ENCODE data around the gene GALNS. TPM values are rescaled to one million over a fixed set of nuclear protein-coding genes. Genes with fewer than 3 reads are reported as not detected.

The GALNS gene
- polyA plus RNA-seq, 4 donors = 18.5 to 28.2 (median 25.7) TPM

DNA sequence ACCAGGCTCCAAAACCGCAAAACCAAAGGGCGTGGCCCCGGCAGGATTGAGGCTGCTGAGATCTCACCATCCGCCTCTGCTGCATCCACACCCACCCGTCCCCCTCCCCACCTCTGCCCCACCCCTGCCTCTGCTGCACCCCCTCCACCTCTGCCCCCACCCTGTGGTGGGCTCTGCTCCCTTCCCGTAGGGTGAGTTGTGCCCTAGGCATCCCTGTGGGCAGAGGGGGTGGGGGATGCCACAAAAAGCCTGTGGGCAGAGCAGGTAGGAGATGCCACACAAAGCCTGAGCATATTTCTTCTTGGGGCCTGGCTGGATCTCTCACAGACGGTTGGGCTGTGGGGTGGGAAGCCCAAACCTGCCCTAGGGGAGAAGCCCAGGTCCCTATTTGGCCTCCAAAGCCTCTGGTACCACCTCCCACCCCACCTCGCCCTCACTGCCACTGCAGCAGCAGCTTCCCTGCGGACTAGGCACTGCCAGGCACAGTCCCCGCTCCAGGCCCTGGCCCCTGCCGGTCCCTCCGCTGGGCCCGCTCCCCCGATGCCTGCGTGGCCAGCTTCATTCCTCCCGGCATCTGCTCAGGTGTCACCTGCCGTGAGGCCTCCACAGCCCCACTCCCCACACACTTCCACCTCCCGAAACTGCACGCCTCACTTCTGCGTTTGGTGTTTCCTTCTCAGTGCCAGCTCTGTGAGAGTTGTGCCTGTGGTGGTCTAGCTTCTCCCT lies 21.0 kb upstream of the GALNS start:
- DNase-seq (ENCODE audit: low read depth in 4 of 4, low spot score in 2 of 4) = no peak

DNA sequence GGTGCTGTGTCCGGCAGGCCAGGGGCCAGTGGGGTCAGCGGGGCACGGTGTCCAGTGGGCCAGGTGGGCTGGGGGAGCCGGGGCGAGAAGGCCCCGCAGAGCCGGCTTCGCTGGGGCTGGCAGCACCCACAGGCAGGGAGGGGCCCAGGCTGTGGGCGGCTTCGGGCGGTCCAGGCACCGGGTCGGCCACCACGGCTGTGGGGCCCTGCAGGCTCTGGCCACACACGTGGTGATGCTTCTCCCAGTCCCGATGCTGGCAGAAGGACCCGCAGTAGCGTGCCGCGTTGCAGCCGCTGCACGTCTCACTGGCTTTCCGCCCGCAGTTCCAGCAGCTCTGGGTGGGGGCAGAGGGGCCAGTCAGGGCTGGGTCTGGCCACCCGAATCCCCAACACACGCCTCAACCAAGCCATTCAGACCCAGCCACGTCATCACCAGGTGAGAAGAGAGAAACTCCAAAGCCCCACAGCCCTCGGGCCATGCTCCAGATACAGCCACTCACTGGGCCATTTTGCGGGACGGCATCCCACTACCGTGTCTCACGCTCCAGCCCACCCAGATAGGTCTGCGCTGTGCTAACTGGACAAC lies 20.3 kb upstream of the GALNS start:
- no peak for DNase-seq (ENCODE audit: low read depth in 4 of 4, low spot score in 2 of 4)

DNA sequence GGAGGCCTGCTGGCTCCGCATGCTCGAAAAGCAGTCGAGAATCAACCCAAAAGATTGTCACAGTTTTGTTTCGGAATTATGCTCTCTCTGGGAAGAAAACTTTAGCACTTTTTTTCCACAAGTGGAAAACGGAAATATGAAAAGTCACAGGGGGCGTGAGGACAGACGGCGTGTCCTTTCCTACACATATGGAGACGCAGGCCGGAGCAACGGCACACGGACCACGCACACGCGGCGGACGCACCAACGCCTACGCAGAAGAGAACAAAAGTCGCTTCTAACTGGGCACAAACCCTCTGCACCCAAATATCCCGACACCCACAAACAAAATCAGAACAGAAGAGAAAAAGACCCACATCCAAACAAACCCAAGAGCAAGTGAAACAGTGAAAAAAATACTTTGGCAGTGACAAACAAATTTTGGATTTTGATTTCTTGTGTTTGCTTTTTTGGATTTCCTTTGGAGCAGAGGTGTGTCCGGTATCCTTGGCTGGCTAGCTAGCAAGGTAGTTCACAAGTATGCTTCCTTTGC lies 19.0 kb upstream of the GALNS start:
- DNase-seq (ENCODE audit: low read depth in 4 of 4, low spot score in 2 of 4) = no peak

DNA sequence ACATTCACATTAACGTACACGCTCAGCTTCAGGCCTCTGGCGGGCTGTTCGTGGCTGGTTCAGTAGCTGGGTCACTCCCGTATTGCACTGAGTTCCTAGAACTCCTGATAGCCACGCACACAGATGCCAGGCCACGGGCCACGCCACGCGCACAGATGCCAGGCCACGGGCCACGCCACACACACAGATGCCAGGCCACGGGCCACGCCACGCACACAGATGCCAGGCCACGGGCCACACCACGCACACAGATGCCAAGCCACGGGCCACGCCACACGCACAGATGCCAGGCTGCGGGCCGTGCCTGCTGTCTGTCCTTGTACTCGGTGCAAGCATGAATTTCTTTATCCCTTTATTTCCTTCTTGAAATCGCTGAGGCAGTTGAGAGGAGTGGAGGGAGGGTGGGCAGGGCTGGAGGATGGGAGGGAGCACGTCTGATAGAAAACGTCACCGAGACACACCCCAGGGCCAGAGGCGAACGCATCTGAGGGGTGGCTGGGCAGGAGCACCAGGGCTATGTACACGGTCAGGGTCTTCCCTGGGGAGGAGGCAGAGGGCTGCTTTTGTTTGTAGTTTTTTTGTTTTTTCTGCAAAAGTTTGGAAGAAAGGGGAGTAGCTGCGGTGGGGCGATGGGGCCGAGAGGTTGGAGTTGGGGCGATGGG lies 18.3 kb upstream of the GALNS start:
- no peak for DNase-seq (ENCODE audit: low read depth in 4 of 4, low spot score in 2 of 4)

DNA sequence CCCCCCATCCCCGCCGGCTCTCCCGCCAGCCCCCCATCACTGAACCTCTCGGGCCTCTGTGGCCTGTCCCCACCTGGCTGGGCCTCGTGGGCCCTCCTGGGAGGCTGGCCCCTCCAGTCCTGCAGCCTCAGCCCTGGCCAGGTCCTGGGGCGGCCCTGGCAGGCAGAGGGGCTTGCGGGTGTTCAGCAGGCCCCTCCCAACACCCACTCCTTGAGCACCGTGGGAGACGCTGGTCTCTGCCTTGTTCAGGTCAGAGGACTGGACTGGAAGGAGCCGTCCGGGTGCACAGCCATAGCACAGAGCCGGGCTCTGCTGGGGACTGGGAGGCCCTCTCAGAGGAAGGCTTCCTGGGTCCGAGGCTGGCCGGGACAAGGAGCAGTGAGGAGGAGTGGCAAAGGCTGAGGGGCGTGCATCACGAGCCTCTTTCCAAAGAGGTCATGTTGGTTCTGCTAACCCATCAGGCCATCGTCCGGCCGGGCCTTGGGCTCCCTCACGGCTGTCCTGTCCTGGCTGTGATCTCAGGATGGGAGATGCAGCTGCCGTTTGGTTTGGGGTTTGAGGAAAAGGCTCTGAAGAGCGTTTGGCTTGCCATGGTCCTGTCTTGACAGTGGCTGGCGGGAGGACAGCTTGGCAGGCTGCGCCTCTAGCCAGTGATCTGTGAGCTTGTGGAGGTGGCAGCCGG lies 16.0 kb upstream of the GALNS start:
- no peak for DNase-seq (ENCODE audit: low read depth in 4 of 4, low spot score in 2 of 4)

DNA sequence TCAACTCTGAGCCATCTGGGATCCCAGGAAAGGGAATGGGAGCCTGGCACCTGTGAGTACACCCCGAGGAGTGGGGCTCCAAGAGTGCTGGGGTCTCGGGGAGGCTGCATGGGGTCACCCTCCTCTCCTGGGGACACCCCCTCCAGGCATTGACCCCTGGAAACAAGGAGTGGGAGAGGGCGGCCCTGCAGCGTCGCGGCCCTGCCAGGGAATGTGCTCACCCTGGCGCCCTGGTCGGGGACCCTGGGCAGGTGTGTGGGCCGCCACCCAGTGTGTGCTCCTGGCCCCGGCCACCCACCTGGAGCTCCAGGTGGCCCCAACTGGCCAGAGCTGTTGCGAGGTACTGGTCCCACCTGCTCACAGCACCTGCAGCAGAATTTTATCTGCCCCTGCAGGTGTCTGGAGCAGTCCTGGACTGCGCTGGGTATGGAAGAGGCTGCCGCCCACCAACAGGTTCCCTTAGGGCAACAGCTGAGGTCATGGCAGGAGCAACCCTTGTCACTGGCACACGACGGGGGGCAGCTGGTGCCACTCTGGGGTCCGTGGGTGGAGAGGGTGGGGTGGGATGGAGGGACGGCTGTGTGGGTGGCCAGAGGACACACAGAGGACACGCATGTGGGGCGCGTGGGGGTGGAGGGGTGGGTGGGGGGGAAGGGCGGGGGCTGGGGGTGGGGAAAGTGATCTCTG lies 15.1 kb upstream of the GALNS start:
- no peak for DNase-seq (ENCODE audit: low read depth in 4 of 4, low spot score in 2 of 4)

DNA sequence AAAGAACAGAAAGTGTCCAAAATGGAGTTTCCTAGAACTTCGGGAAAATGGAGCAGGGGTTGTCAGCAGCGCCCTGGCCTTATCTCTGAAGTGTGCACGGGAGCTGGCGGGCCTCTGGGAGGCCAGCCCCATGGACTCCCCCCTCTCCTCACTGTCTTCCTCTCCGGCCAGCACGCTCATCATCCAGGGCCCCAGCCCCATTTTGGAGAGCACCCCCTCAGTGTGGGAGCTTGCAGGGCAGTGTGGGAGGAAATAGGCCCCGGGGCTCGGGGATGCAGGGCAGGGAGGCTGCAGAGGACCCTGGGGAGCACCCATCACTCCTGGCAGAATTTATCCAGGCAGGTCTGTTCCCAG lies 14.6 kb upstream of the GALNS start:
- DNase-seq (ENCODE audit: low read depth in 4 of 4, low spot score in 2 of 4) = no peak

DNA sequence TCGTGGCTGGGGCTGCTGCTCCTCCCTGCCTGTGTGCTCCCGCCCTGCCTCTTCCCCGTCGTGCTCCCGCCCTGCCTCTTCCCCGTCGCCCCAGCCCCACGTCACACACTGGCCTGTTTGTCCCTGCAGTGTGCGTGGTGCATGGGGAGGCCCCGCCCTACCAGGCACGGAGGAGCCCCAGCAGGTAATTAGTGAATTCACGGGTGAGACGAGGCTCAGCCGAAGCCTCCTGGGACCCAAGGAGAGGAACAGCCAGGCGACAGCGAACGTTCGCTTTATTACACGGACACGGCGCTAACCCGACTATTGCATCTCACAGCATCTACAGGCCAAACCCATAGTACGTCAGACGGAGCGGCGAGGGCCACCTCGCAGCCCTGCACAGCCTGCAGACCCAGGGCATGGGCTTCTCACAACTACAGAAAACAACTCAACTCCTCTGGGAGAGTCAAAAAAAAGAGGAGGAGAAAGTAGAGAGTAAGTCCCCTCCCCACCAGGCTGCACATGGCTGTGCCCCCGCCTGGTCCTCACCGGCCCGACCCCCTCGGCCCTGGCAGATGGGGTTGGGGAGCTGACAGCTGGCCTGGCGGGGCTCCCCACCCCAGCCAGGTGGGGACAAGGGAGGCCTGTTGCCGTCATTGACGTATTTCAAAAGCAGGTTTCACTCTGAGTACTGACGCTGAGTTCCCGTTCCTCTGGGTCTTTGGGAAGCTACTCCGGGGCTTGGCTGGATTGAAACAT lies 14.0 kb upstream of the GALNS start:
- DNase-seq (ENCODE audit: low read depth in 4 of 4, low spot score in 2 of 4) = no peak

DNA sequence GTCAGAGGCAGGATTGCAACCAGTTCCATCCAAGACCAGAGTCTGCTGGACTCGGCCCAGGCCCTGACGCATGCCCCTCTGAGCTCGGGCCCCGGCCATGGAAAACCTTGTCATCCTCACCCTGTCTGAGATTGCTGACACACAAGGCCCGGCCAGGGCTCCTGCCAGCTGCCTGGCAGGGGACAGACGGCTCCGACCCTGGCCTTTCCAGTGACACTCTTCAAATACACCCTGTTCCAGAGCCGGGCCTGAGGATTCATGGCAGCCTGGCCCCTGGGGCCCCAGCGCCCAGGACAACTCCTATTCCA lies 12.9 kb upstream of the GALNS start:
- DNase-seq (ENCODE audit: low read depth in 4 of 4, low spot score in 2 of 4) = no peak

DNA sequence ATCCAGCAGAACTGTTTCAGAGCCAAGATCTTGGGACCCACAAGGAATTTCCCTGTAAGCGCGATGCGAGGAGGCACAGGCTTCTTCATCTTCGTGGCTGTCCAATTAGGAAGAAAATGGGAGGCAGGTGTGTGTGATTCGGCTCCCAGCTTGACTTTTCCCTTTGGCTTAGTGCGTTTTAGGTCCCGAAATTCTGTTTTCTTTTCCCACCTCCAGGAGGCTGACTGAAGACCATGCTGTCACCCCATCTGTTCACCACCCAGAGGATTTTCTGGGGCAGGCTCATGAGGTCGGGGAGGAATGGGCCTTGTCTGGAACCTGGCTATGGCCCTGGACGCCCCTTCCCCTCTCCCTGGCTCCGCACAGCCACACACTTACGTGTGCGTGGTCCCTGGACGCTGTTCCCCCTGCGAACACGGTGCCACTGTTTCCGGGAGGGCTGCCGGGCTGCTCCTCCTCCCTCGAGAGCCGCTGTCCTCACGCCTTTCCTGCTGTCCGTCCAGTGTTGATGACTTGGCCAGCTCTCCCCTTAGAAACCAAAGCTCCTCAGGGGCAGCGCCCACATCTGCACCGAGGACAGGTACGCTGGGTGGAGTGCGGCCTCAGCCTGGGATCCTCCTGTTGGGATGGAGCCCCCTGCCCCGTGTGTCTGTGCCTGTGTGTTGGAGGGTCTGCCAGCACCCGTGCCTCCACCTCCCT lies 12.4 kb upstream of the GALNS start:
- no peak for DNase-seq (ENCODE audit: low read depth in 4 of 4, low spot score in 2 of 4)

DNA sequence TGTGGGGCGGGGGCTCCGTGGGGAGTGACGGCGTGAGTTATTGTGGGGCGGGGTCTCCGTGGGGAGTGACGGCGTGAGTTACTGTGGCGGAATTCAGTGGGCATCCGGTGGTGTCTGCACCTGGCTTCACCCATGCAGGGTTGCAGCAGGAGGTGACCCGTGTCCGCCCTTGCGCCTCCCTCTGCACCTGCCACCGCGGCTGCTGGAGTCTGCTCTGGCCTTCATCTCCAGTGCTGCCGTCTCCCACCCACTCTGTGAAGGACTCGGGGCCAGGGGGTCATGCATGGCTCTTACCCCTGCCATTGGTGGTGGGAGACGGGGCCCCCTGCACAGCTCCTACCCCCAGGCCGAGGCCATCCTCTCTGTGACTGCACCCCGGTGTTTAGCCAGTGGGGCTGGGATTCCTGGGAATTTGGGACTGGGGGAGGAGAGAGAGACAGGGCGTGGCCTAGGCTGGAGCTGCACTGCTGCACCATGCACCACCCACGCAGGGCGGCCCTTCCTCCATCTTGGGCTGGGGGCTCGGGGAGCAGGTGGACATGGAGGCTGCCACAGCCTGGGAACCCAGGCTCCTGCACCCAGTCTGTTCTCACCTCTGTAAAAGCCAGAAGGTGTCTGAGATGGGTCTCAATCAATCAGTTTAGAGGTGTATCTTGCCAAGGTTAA lies 11.0 kb upstream of the GALNS start:
- no peak for DNase-seq (ENCODE audit: low read depth in 4 of 4, low spot score in 2 of 4)

DNA sequence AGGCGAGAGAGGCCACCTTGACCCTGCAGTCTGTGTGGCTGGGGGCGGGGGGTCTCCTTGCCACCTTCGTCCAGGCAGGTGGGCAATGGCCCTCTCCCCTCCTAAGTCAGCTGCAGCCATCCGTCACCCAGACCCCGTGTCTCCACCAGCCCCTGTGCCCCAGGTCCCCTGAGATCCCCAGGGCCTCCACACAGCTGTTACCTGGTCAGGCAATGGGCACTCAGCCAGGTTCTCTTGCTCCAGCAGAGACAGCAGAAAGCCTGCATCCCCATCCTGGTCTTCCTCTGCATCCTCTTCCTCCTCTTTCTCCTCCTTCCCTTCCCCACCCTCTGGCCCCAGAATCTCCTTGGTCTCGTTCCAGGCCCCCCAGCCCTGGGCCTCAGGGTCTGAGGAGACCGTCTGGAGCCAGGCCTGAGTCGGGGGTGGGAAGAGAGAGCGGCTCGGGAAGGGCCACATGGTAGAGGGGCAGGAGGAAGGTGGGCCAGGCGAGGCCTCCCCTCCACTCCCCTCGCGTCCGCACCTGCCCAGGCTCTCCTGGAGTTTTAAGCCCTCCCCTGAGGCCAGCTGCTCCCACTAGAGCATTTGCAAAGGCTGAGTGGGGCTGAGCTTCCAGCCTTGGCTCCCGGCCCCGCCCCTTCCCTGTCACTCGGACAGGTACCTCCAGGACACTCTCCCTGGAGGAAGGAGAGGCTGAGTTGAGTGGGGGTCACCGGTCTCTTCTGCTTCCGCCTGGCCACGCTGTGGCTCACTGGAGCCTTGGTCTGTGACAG lies 9.6 kb upstream of the GALNS start, which contains the start of gene PABPN1L:
PABPN1L (minus strand) TSS at position 510 of the 770 bp plus-strand sequence; CDS start at position 456, 54 bp downstream.
- DNase-seq (ENCODE audit: low read depth in 4 of 4, low spot score in 2 of 4) = no peak

DNA sequence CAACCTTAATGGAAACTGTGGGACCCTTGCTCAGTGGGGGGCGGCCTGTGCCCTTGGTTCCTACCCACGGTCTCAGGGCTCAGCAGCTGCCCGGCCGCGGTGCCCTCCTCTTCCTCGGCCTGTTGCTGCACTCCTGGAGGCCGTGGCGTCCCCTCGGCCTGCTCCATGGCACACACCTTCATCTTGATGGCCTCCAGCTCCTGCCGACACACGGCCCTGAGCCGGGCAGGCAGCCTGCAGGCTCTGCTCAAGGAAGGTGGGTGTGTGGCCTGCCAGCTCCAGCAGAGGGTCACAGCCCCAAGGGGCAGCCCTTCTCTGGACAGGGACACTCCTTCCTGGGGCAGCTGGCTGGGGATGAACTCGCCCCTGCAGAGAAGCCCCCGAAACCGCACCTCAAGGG lies 9.0 kb upstream of the GALNS start:
- no peak for DNase-seq (ENCODE audit: low read depth in 4 of 4, low spot score in 2 of 4)

DNA sequence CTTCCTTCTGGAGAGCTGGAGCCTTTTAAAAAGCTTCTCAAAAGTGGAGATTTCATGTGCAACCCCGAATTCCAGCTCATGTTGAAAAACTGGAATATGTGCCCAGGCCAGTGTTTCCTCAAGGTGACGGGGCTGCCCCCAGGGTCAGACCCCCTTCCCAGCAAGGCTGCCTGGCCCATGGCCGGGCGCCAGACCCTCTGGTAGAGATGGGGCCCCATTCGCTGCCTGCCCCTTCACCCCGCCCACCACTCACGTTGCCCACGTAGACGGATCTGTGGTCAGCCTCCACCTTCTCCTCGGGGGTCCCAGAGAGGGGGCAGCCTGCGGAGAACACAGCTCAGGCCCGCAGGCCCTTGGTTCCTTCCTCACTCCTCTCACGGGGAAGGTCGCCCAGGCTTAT lies 8.6 kb upstream of the GALNS start:
- no peak for DNase-seq (ENCODE audit: low read depth in 4 of 4, low spot score in 2 of 4)

DNA sequence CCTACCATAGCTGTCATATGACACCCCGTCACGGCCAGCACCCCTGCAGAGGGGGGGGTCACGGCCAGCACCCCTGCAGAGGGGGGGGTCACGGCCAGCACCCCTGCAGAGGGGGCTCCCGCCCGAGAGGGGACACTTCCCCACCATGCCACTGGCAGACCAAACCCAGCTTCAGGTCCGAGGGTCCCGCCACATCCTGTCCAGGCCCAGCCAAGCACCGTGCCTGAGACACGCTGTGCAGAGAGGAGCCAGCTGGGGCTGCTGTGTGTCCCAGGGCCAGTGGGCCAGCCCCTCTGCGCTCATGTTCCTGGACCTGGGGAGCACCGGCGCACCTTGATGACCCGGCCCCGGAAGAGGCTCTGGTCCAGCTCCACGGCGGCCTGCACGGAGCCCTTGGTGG lies 7.8 kb upstream of the GALNS start:
- no peak for DNase-seq (ENCODE audit: low read depth in 4 of 4, low spot score in 2 of 4)

DNA sequence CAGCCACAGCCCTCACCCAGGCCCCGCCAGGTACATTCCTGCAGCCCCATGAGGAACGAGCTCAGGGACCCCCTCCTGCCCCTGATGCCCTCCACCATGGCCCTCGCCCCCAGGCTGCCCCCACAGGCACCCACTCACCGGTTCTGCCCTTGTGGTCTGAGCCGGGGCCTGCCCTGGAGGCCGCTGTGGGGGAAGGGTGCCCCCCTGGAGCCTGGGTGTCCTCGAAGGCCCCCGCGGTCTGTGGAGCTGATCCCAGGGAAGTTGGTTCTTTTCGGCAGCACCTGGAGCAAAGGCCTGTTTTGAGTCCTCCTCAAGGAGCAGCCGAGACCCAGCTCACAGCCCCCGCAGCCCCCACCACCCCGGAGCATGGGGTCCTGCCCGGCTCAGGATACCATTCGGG lies 7.4 kb upstream of the GALNS start:
- no peak for DNase-seq (ENCODE audit: low read depth in 4 of 4, low spot score in 2 of 4)

DNA sequence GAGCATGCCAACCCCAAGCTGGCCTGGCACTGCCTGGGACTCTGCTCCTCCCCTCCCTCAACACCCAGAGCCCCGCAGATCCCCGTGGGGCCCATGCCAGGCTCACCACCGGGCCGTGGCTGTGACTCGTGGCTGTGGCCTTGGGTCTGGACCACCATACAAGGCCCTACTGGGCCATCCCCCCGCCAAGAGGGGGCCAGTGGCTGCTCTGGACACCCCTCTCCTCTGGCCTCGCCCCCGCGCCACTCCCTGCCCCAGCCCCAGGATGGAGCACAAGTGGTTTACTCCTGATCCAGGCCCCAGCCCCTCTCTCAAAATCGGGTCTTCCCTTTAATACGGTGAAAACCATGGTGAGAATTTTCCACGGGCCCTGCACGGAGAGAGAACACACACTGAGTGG lies 6.7 kb upstream of the GALNS start:
- DNase-seq (ENCODE audit: low read depth in 4 of 4, low spot score in 2 of 4) = no peak

DNA sequence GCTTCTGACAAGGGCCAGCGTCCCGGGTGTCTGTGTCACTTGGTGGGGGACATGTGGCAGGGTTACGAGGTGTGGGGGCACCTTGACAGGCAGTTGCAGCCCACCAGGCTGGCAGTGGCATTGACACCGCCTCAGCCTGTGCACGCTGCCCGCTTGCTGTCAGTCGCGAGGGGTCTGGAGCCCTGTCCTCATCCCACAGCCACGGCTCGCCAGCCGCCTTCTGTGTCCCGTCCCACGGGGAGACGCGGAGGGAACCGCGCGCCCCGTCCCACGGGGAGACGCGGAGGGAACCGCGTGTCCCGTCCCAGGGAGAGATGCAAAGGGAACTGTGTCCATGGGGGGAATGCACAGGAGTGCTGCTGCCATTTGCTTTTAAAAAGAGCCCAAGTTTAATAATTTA lies 6.2 kb upstream of the GALNS start:
- DNase-seq (ENCODE audit: low read depth in 4 of 4, low spot score in 2 of 4) = no peak

All from left renal cortex interstitium (tissue), 4 donors.